NOMO-1 treated with DMSO at 0.1 percent for 48 hours (cell line): ENCODE data around the gene TMEM100.
A peak's percentile ranks its signal among the peaks of the same experiment; 100 is the strongest.

Source experiments
- DNase-seq: peaks from one replicate; lab custom pipeline; 2025; ENCODE audit not compliant: unreplicated experiment; lab: John Stamatoyannopoulos, UW

The TMEM100 gene

DNA sequence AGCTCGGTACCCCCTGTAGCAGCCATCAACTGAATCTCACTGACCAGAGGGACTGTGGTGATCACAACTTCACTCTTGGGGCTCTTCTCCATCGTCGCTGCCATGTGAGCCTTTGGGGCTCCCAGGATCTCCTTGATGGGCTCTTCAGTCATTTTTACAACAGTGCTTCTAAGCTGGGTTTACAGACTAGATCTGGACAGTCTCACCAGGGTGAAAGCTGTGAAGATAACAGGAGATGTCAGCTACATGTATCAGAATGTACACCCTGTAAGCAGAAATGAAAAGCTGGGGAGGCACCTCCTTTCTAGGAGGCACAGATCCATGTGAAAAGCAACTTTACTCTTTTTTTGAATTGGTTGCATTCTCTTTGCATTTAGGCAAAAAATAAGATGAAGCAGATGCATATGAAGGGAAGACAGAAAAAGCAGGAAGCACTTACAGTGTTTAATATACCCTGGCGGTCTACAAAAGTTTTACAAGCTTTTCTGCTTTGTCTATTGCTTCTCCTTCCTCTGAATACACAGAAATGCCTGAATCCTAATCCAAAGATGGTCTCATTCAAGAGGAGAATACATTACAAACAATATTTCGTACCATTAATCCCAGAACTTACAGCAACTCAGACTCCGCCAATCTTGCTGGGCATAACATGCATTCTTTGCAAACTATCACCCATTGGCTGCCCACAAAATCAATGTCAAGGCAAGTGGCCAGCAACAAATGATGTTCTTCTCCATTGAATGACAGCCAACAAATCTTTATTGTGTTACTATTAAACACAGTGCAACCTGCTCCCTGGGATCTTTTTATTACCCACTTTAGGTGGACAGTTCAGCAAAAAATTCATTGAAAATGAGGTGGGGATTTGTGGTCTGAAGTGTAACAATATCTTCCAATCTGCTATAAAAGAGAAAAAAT, 1.5 kb downstream of the TMEM100 start:
- no peak for DNase-seq

- peak; percentile 40 for DNase-seq
Measured at GRCh38 chr17:55717898-55718735, 4.5 kb downstream of the TMEM100 start.

DNA sequence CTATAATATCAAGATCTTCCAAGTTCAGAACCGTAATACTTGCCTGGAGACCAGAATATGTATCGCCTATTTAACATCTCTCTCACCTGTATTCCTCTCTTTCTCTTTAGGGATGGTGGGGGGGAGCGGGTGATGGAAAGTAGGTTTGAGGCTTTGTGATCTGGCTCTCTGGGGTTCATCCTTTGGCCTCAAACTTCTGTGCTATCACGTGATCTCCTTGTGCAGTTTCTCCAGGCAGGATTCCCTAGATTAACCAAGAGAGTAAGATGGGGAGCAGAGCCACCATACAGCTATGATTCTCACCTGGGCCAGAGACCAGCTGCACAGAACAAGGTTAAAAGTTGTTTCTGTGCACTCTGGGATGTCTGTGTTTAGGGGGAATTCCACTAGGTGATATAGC, 5.2 kb downstream of the TMEM100 start:
- no peak for DNase-seq

DNA sequence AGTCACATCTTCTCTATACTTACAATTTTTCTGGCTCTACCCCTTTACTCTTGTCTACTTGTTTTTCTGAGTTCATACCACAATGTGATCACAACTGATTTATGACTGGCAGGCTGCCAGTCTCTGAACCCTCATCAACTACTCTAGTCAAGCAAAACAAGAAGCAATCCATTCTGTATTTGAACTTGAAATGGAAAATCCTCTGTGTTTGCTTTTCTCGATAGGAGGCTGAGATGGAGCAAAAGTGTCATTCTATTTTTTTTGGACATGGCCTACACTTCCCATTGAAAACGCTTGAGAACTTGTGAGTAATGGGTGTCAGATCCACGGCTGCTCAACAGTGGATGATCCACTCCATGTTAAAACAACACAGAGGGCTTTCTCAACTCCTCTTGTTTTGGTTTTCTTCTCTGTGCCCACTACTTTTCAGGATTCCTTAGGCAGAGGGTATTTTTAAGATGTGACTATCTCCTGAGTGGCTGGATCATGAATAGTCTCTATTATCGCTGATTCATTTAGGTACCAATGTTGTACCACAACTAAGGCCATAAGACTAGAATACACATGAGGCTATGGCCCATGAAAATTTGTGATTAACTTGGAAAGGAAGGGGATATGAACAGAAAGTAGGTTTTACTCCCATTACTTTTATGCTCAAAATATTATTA, 11.7 kb downstream of the TMEM100 start:
- no peak for DNase-seq

DNA sequence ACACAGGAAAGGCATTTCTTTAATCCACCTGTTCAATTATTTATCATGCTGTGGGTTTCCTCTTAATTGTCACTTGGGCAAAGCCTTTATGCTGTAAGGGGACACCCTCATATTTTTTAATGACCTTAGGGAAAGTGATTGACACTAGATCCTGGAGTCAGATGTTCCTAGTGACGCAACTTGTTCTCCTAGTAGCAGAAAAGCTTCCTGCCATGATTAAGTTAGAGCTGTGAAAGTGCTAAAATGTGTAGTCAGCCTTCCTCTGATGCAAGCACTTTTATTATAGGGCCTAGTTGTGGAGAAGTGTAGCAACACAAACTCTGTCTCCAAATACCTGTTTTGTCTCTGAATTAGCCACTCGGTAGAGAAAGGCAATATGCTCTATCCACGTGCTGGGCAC, 12.3 kb downstream of the TMEM100 start:
- DNase-seq = peak; percentile 88

- no peak for DNase-seq
Measured at GRCh38 chr17:55709984-55710383, 12.7 kb downstream of the TMEM100 start.

DNA sequence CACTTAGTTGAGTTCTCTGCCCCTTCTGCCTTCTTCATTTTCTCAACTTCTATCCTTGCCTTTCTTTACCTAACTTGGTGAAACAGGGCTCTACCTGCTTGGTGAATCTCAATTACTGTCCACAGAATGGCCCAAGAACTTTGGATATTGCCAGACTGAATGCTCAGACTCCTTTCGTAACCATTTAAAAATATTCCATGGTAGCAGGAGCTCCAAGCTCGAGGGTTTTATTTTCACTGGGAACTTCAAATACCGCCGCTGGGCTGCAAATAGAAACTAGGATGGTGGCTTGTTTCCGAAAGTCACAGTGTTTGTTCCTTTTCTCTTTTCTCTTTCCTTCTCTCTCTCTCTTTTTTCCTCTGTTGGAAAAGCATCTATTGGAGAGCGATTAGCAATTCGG, 13.2 kb downstream of the TMEM100 start:
- DNase-seq = no peak

DNA sequence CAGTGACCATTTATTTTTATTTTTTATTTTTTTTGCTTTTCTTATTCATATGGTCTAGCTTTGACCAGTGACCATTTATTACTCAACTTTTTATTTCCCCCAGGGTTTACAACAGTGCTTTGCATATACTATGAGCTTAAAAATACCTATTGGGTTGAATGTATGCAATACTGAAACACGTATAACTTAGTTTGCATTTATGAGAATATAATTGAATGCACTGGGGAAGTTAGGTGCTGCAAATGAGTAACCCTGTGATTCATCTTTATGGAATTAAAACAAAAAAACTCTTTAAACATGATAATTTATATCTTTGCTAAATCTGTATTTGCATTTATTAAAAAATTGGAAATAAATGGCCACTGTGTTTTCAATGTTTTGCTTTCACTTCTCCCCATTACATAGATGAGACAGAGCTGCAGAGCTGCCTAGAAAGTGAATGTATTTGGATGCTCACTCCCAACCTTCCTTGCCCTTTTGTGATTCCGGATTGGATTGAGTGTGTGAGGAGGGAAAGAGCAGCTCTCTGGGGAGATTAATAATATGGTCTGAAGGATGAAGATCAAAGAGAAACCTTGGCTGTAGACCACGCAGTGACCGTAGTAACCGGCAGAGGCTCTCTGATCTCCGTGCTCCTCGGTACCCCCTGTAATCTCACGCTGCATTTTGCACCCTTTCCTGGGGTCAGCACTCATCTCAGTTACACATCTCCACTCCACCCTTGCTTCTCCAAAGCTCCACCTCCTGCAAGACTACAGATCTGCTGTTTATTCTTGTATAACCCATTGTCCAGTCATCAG, 14.3 kb downstream of the TMEM100 start:
- no peak for DNase-seq

GRCh38 chr17:55706808-55707773, 15.6 kb downstream of the TMEM100 start:
- no peak for DNase-seq

GRCh38 chr17:55705847-55706246, 16.8 kb downstream of the TMEM100 start:
- no peak for DNase-seq

DNA sequence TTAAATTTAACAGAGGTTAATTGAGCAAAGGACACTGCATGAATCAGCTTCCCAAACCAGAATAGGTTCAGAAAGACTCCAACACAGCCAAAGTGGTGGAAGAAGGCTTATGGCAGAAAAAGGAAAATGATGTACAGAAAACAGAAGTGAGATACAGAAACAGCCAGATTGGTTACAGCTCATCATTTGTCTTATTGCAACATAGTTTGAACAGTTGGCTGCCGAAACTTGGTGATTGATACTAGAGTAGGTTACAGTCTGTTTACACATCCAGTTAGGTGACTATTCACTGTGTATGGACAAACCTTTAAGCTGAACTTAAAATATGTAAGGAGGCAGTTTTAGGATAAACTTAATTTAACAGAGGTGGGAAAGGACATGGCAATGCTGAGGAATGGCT, 18.3 kb downstream of the TMEM100 start:
- peak; percentile 89 for DNase-seq

- no peak for DNase-seq
Measured at GRCh38 chr17:55702150-55702549, 20.5 kb downstream of the TMEM100 start.

DNA sequence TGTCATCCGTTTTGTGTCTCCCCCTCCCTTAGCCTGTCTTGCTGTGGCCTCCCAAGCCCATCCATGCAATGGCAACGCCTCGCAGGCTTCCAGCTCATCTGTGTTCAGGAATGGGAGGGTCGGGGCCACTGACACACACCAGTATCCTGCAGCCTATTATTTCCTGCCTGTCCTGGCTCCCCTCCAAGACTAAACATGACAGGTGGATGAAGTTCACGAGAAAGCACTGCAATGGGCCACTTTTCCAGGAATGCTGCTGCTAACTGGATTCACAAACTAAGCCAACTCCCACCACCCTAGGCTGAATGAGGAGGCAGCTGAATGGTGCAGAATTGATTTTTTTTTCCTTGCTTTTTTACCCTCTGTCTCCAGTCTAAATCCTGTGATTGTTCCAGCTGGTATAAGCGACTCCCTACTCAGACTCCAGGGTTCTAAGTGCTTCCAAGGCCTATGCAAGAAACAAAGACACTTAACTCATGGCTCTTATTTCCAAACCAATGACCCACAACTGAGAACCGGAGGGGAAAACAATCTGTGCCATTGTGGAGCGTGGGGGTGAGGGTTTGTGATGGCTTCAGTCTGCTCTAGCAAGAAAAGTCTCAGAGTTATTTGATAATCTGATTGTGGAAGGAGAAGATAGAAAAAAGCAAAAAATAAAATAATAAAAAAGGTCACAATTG, 23.3 kb downstream of the TMEM100 start:
- DNase-seq = no peak

DNA sequence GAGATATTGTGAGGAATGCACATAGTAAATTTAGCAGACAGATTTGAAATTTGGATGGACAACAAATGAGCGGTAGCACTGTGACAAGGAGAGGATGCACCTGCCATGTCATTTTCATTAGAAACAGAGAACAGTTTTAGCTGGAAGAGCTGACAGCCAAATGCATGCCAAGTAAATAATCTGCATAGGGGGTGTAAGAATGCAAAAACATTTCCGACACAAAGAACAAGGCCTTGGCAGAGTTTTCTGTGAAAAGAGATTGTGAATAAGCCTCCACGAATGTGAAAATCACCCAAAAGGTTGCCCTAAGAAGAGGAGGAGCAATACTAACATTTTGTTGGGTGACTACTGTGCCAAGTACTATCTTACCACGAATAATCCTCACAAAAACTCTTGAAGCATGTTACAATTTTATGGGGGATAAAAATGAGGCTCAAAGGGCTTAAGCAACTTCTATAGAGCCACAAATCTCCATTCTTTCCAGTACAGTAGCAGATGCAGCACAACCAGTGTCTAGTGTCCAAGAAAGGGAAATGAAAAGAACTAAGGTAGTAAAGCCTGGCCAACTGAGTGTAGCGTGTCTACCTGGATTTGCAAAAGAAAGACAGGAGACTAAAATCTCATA, 28.3 kb downstream of the TMEM100 start:
- no peak for DNase-seq

DNA sequence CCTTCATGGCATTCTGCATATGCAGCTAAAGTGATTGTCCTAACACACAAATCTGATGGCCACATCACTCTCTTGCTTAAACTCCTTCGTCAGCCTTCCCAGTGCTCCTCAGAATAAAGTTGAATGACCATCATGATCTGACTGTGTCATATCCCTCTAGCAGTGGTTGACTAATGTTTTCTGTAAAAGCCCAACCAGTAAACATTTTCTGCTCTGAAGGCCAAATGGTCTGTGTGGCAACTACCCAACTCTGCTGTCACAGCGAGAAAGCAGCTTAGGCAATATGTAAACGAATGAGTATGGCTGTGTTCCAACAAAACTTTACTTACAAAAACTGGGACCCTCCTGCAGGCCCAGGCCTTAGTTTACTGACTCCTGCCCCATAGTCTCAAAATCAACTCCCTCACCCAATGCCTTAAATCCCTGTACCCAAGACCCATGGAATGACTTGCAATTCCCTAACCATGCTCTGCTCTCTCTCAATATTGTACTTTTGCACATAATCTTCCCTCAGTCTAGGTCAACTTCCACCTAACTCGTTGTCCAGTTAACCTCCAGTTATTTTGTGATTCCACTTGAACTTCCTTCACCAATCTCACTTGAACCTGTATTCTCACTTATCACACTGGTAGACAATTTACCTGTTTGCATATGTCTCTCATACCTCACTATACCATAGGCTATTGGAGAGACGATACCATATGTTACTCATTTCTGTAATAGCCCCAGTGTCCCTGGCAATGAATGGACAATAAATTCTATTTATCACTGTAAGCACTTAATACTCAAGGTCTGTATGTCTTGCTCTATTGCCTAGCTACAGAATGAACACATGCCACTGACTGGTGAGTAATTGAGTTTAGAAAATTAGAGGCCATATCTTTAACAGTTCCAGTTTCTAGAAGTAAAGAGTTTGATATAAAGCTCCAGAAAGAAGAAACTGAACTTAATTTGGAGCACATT, 29.1 kb downstream of the TMEM100 start:
- no peak for DNase-seq

- peak; percentile 12 for DNase-seq
Measured at GRCh38 chr17:55692276-55692675, 30.4 kb downstream of the TMEM100 start.

DNA sequence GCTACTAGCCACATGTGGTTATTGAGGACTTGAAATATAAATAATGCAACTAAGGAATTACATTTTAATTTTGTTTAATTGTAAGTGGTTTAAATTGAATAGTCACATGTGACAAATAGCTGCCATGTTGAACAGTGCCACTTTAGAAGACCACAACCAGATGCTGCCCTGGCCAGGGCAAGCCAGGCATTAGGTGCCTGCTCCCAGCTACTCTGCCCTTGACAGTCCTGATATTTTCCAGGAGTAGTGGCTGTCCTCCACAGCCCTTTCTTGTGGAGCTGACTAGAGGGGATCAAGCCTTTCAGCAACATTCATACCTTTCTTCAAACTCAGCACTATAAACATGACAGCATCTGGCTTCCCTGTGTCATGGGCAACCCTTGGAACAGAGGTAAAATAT, 31.0 kb downstream of the TMEM100 start:
- no peak for DNase-seq
